Panc1 (cell line): ENCODE results near the gene CCDC192.

Experiments used
- POLR2AphosphoS5 ChIP-seq: IDR thresholded peaks from 2 replicates; pipeline ENCODE4 v1.6.1; 2012; ENCODE audit warnings: mild to moderate bottlenecking, low read depth, low read length, moderate library complexity
- SIN3A ChIP-seq: IDR thresholded peaks from 2 replicates; pipeline ENCODE4 v1.6.1; 2012; ENCODE audit warnings: low read depth, mild to moderate bottlenecking, low read length, moderate library complexity, borderline replicate concordance; ENCODE audit not compliant: insufficient read depth
- TF ChIP-seq, protein P1 (sequence below): fragments of 450-650 bp; IDR thresholded peaks from 2 replicates; pipeline ENCODE4 v1.5.1; 2017; ENCODE audit warnings: mild to moderate bottlenecking

DNA sequence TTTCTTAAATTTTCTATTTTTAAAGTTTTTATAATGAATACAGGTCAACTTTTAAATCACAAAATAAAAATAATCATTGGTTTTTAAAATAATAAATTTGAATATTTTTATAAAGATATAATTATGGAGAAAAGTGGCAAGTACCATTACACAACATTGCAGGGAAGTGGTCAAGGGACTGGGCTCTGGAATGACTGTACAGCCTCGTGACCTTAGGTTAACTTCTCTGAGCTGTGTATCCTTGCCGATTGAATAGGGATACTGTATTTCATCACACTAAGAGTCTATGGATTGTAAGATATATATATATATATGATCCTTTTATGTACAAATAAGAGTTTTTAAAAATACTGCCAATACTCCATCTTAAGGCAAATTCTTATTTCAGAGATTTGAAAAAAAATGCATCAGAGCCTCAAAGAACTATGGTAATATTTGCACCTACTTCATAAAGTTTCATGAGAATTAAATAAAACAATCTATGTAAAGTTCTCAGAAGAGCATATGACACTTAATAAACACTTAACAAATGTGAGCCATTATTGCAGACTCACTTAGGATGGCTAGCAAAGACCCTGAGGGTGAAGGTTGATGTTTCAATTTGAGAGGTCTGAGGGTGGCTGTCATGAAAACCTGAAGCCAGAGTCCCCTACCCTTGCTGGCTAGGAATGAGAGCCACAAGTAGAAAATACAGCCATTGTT, 136.5 kb downstream of the CCDC192 start:
- TF ChIP-seq, protein P1, sequence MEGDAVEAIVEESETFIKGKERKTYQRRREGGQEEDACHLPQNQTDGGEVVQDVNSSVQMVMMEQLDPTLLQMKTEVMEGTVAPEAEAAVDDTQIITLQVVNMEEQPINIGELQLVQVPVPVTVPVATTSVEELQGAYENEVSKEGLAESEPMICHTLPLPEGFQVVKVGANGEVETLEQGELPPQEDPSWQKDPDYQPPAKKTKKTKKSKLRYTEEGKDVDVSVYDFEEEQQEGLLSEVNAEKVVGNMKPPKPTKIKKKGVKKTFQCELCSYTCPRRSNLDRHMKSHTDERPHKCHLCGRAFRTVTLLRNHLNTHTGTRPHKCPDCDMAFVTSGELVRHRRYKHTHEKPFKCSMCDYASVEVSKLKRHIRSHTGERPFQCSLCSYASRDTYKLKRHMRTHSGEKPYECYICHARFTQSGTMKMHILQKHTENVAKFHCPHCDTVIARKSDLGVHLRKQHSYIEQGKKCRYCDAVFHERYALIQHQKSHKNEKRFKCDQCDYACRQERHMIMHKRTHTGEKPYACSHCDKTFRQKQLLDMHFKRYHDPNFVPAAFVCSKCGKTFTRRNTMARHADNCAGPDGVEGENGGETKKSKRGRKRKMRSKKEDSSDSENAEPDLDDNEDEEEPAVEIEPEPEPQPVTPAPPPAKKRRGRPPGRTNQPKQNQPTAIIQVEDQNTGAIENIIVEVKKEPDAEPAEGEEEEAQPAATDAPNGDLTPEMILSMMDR: no peak
- TF ChIP-seq POLR2AphosphoS5 (no peak), SIN3A (no peak)
